ENCODE measurements around the gene HLA-DRB5. TPM values are rescaled to one million over a fixed set of nuclear protein-coding genes. Genes with fewer than 3 reads are reported as not detected.

Gene HLA-DRB5
- total RNA-seq = not detected in 2 replicates

GRCh38 chr6:32529697-32530430 lies at the start of gene HLA-DRB5:
TSS of gene HLA-DRB5 (minus strand) at chr6:32530287. CDS start at chr6:32530224, 63 bp downstream.

Small RNAs within 50 kb of the gene (small RNA-seq; reads per million reads assigned to genes)
- 1.7 reads per million, percentile 42 among the genes with 10 or more reads in this experiment for gene RNU1-61P

Other genes with a start within 250 kb of the HLA-DRB5 start
- gene TSBP1, start 158.4 kb downstream of the HLA-DRB5 start, total RNA-seq = not detected in 2 replicates
- not detected in 2 replicates for gene BTNL2, start 123.1 kb downstream of the HLA-DRB5 start, total RNA-seq
- gene HLA-DRA, start 90.4 kb downstream of the HLA-DRB5 start, total RNA-seq = not detected in 2 replicates
- 0.93 TPM in 1 of 2 replicates, not detected in the other for gene HLA-DRB1, start 59.6 kb upstream of the HLA-DRB5 start, total RNA-seq
- gene HLA-DQA1, start 107.1 kb upstream of the HLA-DRB5 start, total RNA-seq = not detected in 2 replicates
- gene HLA-DQB1, start 136.4 kb upstream of the HLA-DRB5 start, total RNA-seq = not detected in 2 replicates
- gene HLA-DQA2, start 211.1 kb upstream of the HLA-DRB5 start, total RNA-seq = not detected in 2 replicates
- gene HLA-DQB2, start 233.2 kb upstream of the HLA-DRB5 start, total RNA-seq = 0.07 TPM in 1 of 2 replicates, not detected in the other